HUES6 (cell line): Measurements from ENCODE around the gene IPPK.
"Not testable (repeated sequence)": the region's sequence is repeated elsewhere in the genome, so short reads cannot be mapped to it uniquely, and the experiment has no call there.

Experiments used
- H3K27ac ChIP-seq: 2 replicates; pipeline ENCODE4 v1.7.0; 2013; ENCODE audit warnings: low read depth, mild to moderate bottlenecking, low read length, inconsistent platforms
- H3K27me3 ChIP-seq: 2 replicates; pipeline ENCODE4 v1.6.1; 2013; ENCODE audit warnings: low read length; ENCODE audit not compliant: control insufficient read depth, insufficient read depth
- H3K36me3 ChIP-seq: 2 replicates; pipeline ENCODE4 v1.6.1; 2013; ENCODE audit warnings: low read length; ENCODE audit not compliant: control insufficient read depth, insufficient read depth
- H3K4me1 ChIP-seq: 2 replicates; pipeline ENCODE4 v1.6.1; 2013; ENCODE audit warnings: low read length; ENCODE audit not compliant: control insufficient read depth, insufficient read depth
- H3K4me3 ChIP-seq: 2 replicates; pipeline ENCODE4 v1.5.1; 2013; ENCODE audit warnings: low read depth, low read length
- H3K9ac ChIP-seq: one replicate; pipeline ENCODE4 v1.6.1; 2013; ENCODE audit warnings: mild to moderate bottlenecking, low read length
- H3K9me3 ChIP-seq: 2 replicates; pipeline ENCODE4 v1.6.1; 2013; ENCODE audit warnings: low read depth, low read length; ENCODE audit not compliant: control insufficient read depth, insufficient read depth

IPPK gene

DNA sequence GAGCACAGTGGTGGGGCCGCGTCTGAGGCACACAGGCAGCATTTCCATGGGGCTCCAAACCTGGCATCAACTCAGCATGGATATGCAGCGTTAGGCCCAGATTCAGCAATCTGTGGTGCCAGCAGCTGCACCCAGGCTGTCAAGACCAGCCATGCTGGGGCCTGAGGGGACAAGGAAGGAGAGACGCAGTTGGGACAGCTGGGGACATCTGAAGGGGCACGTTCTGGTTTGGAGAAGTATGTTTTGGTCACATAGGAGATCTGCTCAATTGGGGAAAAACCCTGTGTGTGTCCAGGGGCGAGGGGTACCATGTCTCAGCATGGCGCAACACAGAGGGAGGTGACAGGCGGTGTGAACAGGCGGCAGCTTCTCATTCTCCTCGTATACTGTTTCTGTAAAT lies 67.5 kb downstream of the IPPK start:
- Histone ChIP-seq H3K4me3 (no peak overlapping the region), H3K9ac (no peak overlapping the region), H3K4me1 (no peaks in the 10 kb centered on the region), H3K36me3 (no peaks in the 10 kb centered on the region), H3K27me3 (no peaks in the 10 kb centered on the region), H3K9me3 (peaks cover 18% of the 10 kb centered on the region), H3K27ac (no peak overlapping the region)

DNA sequence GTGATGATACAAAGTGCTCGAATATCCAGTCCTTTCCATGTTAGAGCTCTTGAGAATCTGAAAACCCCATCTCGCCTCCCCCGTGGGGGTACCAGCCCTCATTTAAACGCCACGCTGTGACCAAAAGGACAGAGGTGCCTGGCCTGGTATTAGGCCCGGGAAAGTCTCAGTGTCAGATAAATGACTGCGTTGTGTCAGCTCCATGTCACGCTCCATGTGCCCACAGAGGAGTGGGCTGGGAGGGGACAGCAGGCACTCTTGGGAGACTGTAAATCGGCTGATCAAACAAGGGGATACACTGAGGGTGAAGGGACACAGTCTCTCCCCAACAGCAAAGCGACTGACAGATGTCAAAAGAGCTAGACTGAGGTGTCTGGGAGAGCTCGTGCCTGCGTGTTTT lies 68.5 kb downstream of the IPPK start:
- no peak overlapping the region for H3K9ac ChIP-seq
- H3K27ac ChIP-seq, result no peak overlapping the region
- H3K4me3 ChIP-seq, result no peak overlapping the region
- no peaks in the 10 kb centered on the region for H3K4me1 ChIP-seq
- H3K9me3 ChIP-seq, result peaks cover 18% of the 10 kb centered on the region
- no peaks in the 10 kb centered on the region for H3K36me3 ChIP-seq
- no peaks in the 10 kb centered on the region for H3K27me3 ChIP-seq

DNA sequence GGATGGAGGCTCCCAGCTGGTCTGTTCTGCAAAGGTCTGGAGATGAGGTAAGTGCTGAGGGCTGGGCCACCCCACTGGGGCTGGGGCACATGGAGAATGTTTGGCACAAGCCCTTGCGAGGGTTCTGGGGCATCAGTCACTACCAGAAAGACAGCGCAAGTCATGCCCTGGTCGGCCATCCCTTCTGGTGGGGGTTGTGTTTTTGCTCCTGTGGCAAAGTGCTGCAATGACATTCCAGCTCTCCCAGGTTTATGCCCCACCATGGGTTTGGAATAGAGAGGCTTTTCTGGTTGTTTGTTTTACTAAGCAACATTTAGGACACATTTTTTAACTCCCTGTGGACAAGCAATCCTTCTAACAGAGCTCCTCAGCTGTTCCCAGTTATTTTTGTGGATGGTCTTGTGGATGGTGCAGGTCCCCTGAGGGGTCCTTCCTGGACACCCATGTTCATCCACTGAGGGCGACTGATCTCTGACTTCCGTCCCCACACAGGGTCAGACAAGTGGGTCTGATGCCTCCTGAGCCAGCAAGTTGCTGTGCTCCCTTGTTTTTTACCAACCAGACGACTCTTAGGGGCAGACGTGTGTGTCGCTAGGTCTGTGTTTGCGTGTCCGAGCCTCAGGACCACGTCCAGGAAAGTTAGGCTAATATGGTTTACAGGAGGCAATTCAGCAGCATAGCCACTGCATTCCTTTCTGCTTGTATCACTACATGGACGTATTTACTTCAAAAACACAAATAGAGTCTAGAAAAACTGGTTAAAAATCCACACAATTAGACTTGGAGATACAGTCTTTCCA lies 69.3 kb downstream of the IPPK start:
- Histone ChIP-seq H3K27me3 (no peaks in the 10 kb centered on the region), H3K36me3 (no peaks in the 10 kb centered on the region), H3K27ac (no peak overlapping the region)

DNA sequence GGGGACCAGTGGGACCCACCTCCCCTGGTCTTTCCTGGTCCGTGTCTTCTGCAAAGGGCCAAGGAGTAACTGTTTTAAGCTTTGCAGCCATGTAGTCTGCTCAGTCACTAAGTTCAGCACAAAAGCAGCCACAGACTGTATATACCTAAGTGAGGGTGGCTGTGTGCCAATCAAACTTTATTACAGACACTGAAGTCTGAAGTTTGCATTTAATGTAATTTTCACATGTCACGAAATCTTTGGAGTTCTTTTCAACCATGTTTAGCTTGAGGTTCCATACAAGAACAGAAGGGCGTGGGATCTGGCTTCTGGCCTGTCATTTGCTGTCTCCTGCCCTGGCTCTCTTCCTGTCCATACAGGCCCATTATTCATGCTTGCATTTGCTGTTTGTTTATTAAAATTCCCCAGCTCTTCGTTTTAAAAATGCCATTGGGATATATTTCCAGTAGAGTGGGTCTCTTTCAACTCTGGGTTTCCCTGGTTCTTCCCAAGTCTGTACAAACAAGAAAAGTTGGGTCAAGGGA lies 69.9 kb downstream of the IPPK start:
- Histone ChIP-seq H3K9me3 (peaks cover 13% of the 10 kb centered on the region), H3K4me1 (no peaks in the 10 kb centered on the region), H3K4me3 (no peak overlapping the region), H3K27me3 (no peaks in the 10 kb centered on the region), H3K9ac (no peak overlapping the region), H3K27ac (no peak overlapping the region), H3K36me3 (no peaks in the 10 kb centered on the region)

More for the DNA sequence above, 69.3 kb downstream of the IPPK start:
- Histone ChIP-seq H3K4me1 (no peaks in the 10 kb centered on the region), H3K9ac (no peak overlapping the region), H3K4me3 (no peak overlapping the region), H3K9me3 (peaks cover 18% of the 10 kb centered on the region)

DNA sequence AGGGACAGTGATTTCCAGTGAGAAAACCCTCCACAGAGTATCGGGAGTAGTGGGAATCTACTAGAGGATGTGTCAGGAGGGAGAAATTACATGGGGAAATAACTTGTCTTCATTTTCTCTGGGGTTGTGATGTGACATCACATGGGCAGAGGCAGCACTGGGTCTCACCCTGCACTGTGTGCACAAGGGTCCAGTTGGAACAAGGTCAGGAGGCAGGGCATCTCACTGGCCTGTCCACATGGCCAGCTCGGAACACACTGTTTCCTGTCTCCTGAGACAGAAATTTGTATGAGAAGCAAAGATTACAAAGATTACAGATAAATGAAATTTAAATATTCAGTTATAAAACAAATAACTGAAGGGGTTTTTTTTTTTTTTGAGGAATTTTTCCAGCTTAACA lies 71.5 kb downstream of the IPPK start:
- H3K4me3 ChIP-seq, result no peak overlapping the region
- H3K36me3 ChIP-seq, result no peaks in the 10 kb centered on the region
- H3K27me3 ChIP-seq, result no peaks in the 10 kb centered on the region
- no peaks in the 10 kb centered on the region for H3K4me1 ChIP-seq
- no peak overlapping the region for H3K9ac ChIP-seq
- no peak overlapping the region for H3K27ac ChIP-seq
- H3K9me3 ChIP-seq, result no peaks in the 10 kb centered on the region

DNA sequence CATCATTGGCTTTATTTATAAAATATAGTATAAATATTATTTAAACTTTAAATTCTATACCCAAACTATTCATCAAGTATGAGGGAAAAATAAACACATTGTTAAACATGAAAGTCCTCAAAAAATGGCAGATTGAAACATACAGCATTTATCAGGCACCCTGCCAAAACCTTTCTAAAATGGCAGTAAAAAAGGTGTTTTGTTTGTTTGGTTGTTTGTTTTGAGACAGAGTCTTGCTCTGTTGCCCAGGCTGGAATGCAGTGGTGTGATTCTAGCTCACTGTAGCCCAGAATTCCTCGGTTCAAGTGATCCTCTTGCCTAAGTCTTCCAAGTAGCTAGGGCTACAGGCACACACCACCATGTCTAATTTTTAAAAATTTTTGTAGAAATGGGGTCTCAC lies 74.0 kb downstream of the IPPK start:
- Histone ChIP-seq H3K27ac (no peak overlapping the region), H3K9me3 (no peaks in the 10 kb centered on the region), H3K4me3 (no peak overlapping the region), H3K27me3 (no peaks in the 10 kb centered on the region), H3K4me1 (no peaks in the 10 kb centered on the region), H3K9ac (no peak overlapping the region), H3K36me3 (no peaks in the 10 kb centered on the region)

DNA sequence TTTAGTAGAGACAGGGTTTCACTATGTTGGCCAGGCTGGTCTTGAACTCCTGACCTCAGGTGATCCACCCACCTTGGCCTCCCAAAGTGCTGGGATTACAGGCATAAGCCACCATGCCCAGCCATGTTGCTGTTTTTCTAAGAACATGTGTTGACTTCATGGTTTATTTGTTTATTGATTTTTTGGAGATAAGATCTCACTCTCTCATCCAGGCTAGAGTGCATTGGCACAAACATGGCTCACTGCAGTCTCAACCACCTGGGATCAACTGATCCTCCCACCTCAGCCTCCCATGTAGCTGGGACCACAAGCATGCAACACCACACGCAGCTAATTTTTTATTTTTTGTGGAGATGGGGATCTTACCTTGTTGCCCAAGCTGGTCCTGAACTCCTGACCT lies 74.9 kb downstream of the IPPK start:
- H3K4me3 ChIP-seq, H3K4me1 ChIP-seq, H3K27me3 ChIP-seq, H3K36me3 ChIP-seq, H3K27ac ChIP-seq, H3K9ac ChIP-seq, H3K9me3 ChIP-seq: not testable (repeated sequence)

DNA sequence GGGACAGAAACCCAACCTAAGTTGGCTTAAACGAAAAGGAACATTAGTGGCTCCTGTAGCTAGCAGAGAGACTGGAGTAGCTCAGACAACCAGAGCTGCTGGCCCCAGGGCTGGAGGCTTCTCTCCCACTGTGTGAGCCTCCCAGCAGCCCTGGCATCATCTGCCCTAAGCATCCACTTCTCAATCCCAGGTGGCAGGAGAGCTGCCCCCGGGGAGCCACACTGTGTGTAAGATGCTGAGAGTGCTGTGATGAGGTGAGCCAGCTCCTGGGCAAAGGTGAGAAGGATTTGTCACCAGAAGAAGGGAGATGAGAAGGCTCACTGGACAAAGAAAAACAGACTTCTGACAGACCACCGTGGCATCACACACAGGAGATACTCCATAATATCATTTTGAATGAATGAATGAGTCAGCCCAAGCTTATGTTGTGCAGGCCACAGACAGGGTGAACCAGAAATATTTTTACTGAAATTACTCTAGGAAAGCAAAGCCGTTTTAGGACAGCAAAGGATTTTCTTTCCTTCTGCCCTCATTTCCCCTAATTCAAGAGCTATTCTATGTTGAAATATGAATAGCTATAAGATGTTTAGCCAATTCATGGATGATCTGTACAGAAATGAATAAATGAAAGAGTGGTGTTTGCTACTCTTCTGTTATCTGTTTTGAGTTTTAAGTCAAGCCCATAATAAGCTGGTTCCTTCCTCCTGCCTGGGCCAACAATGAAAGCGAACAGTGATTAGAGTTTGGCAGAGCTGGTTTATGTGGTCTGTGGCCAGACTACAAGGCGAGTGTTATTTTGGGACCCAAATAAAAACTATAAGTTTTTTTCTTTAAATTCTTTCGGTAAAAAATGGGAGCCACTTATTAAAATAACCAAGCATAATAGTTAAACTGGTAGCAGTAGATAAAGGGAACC lies 76.7 kb downstream of the IPPK start:
- Histone ChIP-seq H3K27ac (no peak overlapping the region), H3K4me3 (no peak overlapping the region), H3K4me1 (peaks cover 10% of the 10 kb centered on the region; the same call in 1 of the 2 replicates), H3K9ac (no peak overlapping the region), H3K36me3 (no peaks in the 10 kb centered on the region), H3K9me3 (no peaks in the 10 kb centered on the region), H3K27me3 (no peaks in the 10 kb centered on the region)

DNA sequence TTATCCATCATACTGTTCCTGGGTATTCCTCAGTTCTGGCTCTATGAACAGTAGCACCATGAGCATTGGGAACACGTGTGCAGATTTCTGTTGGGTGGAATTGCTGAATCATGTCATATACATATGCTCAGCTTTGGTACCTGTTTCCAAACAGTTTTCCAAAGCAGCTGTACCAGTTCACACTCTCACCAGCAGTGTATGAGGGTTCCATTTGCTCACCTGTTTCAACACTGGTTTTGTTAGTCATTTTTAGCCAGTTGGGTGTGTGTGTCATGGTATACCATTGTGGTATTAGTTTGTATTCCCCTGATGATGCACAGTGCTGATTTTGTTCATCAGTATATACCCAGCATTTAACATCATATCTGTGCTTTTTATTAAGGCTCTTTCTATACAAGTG lies 77.4 kb downstream of the IPPK start:
- H3K4me1 ChIP-seq, result peaks cover 10% of the 10 kb centered on the region; the same call in 1 of the 2 replicates
- H3K9me3 ChIP-seq, result no peaks in the 10 kb centered on the region
- no peak overlapping the region for H3K9ac ChIP-seq
- no peak overlapping the region for H3K27ac ChIP-seq
- H3K36me3 ChIP-seq, result no peaks in the 10 kb centered on the region
- no peaks in the 10 kb centered on the region for H3K27me3 ChIP-seq
- H3K4me3 ChIP-seq, result no peak overlapping the region

DNA sequence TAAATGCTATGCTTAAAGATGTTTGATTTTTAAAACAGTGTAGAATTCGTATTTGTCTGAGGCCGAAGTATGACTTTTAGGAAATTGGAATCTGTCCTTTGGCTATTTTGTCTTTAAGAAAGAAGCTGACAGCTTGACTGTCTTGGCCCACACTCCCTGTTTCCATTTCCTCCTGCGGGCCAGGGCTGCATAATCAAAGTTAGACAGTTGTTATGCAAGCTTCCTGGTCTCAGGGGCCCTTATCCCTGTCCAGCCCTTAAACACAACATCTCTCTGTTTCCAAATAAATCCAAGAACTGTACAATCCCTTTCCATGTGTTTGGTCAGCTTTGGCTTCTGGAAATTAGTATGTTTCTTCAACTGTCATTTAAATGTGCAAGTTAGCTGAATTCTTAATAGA lies 79.6 kb downstream of the IPPK start:
- no peak overlapping the region for H3K27ac ChIP-seq
- no peak overlapping the region for H3K9ac ChIP-seq
- peaks cover 10% of the 10 kb centered on the region; the same call in 1 of the 2 replicates for H3K4me1 ChIP-seq
- no peaks in the 10 kb centered on the region for H3K27me3 ChIP-seq
- H3K9me3 ChIP-seq, result no peaks in the 10 kb centered on the region
- H3K4me3 ChIP-seq, result no peak overlapping the region
- no peaks in the 10 kb centered on the region for H3K36me3 ChIP-seq

DNA sequence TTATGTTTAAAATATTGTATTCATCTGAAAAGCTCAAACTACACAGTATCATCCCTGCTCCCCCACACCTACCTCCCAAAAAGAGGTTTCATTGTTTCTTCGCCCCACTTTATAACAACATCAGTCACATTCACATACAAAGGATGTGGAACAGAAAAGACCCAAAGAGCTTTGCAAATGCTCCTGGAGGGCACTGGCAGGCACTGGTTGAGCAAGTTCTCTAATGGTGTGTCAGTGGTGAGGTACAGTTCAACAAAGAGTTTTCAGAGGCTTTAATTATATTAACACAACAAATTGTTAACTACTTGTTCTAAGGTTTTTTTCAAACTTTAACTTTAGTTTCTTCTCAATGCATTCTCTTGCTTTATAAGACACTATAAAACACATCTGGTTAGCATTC lies 80.0 kb downstream of the IPPK start:
- H3K9me3 ChIP-seq, result no peaks in the 10 kb centered on the region
- no peaks in the 10 kb centered on the region for H3K36me3 ChIP-seq
- no peak overlapping the region for H3K9ac ChIP-seq
- H3K27ac ChIP-seq, result no peak overlapping the region
- no peak overlapping the region for H3K4me3 ChIP-seq
- H3K27me3 ChIP-seq, result no peaks in the 10 kb centered on the region
- H3K4me1 ChIP-seq, result peaks cover 10% of the 10 kb centered on the region; the same call in 1 of the 2 replicates
